HCT116 (cell line): ENCODE results near the gene FSD1L. TPM values are rescaled to one million over a fixed set of nuclear protein-coding genes. Genes with fewer than 3 reads are reported as not detected.

Source experiments
- ATAC-seq: fragments of 200-7000 bp; cut with Tn5 transposase; 2 replicates; pipeline ENCODE4 v1.9.1; 2020; ENCODE audit warnings: mild to moderate bottlenecking, moderate library complexity
- BruUV-seq: library from RNA; stranded (reverse); fragments of 400-500 nt; replicated peaks from 2 replicates; lab custom pipeline; 2021; lab: Mats Ljungman, UMichigan
- CTCF ChIA-PET: fragments of 300-600 bp; sonication (Branson Sonifier 250); formaldehyde crosslinking; loops from one replicate; lab custom pipeline; 2021; ENCODE audit warnings: antibody characterized with exemption; lab: Charles Lee
- POLR2A ChIA-PET: fragments of 300-600, 350-600 bp; sonication (Branson Sonifier 250); formaldehyde crosslinking; loops from one replicate; lab custom pipeline; 2021; ENCODE audit warnings: antibody characterized with exemption; lab: Charles Lee
- RAD21 ChIA-PET, 2 experiments: fragments of 300-600 bp; sonication (Branson Sonifier 250); formaldehyde crosslinking; loops; one replicate each; lab custom pipeline; 2023; ENCODE audit warnings: low total read pairs in 2 of 2; ENCODE audit not compliant: uncharacterized antibody in 2 of 2, unreplicated experiment in 2 of 2, low non-redundant PET in 1 of 2; lab: Charles Lee
- DNase-seq: peaks from one replicate; pipeline ENCODE4 v3.0.0-alpha.2; 2010; ENCODE audit warnings: low read depth, low spot score
- H2AFZ ChIP-seq: fragments of 200-600 bp; shearing (Covaris generic), sonication (generic); 2 replicates; pipeline ENCODE4 v1.6.1; 2017; ENCODE audit warnings: low read depth, mixed run types, mixed read lengths, antibody characterized with exemption, low read length; ENCODE audit not compliant: poor library complexity, severe bottlenecking
- H3K27ac ChIP-seq: 2 replicates; pipeline ENCODE4 v1.5.1; 2012; ENCODE audit warnings: low read depth, low read length
- H3K27me3 ChIP-seq: fragments of 200-600 bp; sonication (generic); 2 replicates; pipeline ENCODE4 v1.6.1; 2016; ENCODE audit warnings: mixed run types, low read length, mixed read lengths; ENCODE audit not compliant: insufficient read depth
- H3K36me3 ChIP-seq, 2 experiments: fragments of 200-500 bp in 1 of 2; fragments of 200-600 bp in 1 of 2; sonication (Bioruptor generic) in 1 of 2; sonication (generic) in 1 of 2; 2 replicates each; pipeline versions ENCODE4 v1.5.1 to v1.6.1; 2014 to 2016; ENCODE audit warnings: low read length in 2 of 2, inconsistent platforms in 1 of 2, mixed read lengths in 1 of 2, mixed run types in 1 of 2; ENCODE audit not compliant: insufficient read depth in 2 of 2, control insufficient read depth in 1 of 2
- H3K4me1 ChIP-seq, 2 experiments: fragments of 200-600 bp in 1 of 2; sonication (generic) in 1 of 2; 2 replicates each; pipeline versions ENCODE4 v1.5.1 to v1.6.1; 2012 to 2017; ENCODE audit warnings: low read length in 2 of 2, inconsistent platforms in 1 of 2, mild to moderate bottlenecking in 1 of 2, mixed read lengths in 1 of 2, mixed run types in 1 of 2, moderate library complexity in 1 of 2; ENCODE audit not compliant: insufficient read depth in 2 of 2, control insufficient read depth in 1 of 2
- H3K4me2 ChIP-seq: fragments of 200-600 bp; sonication (generic); 2 replicates; pipeline ENCODE4 v1.6.1; 2017; ENCODE audit warnings: mixed run types, low read length, mixed read lengths
- H3K4me3 ChIP-seq, 2 experiments: fragments of 200-600 bp in 1 of 2; sonication (generic) in 1 of 2; replicated peaks in 1 of 2; 2 replicates each; pipeline ENCODE4 v1.5.1; 2011 to 2016; ENCODE audit warnings: low read length in 2 of 2, control low read depth in 1 of 2, low read depth in 1 of 2, mild to moderate bottlenecking in 1 of 2, mixed read lengths in 1 of 2, mixed run types in 1 of 2
- H3K79me2 ChIP-seq: fragments of 200-600 bp; sonication (generic); 2 replicates; pipeline ENCODE4 v1.6.1; 2017; ENCODE audit warnings: mild to moderate bottlenecking, mixed run types, low read length, moderate library complexity, mixed read lengths; ENCODE audit not compliant: insufficient read depth
- H3K9ac ChIP-seq: fragments of 200-600 bp; sonication (generic); 2 replicates; pipeline ENCODE4 v1.6.1; 2016; ENCODE audit warnings: low read length, mixed read lengths
- H3K9me2 ChIP-seq: fragments of 200-600 bp; sonication (generic), shearing (Covaris generic); 2 replicates; pipeline ENCODE4 v1.6.1; 2017; ENCODE audit warnings: mixed run types, mild to moderate bottlenecking, moderate library complexity; ENCODE audit not compliant: insufficient read depth
- H3K9me3 ChIP-seq, 2 experiments: fragments of 200-500 bp in 1 of 2; fragments of 200-600 bp in 1 of 2; sonication (Bioruptor generic) in 1 of 2; sonication (generic) in 1 of 2; 2 replicates each; pipeline ENCODE4 v1.6.1; 2014 to 2017; ENCODE audit warnings: low read length in 2 of 2, mixed read lengths in 2 of 2, inconsistent platforms in 1 of 2, low read depth in 1 of 2, mild to moderate bottlenecking in 1 of 2, mixed run types in 1 of 2, moderate library complexity in 1 of 2; ENCODE audit not compliant: control insufficient read depth in 1 of 2, insufficient read depth in 1 of 2
- H4K20me1 ChIP-seq: fragments of 200-600 bp; sonication (generic), shearing (Covaris generic); 2 replicates; pipeline ENCODE4 v1.6.1; 2017; ENCODE audit warnings: mixed run types, mild to moderate bottlenecking, moderate library complexity; ENCODE audit not compliant: insufficient read depth
- ATF3 ChIP-seq: IDR thresholded peaks from 2 replicates; pipeline ENCODE4 v1.6.1; 2012
- CBX3 ChIP-seq: IDR thresholded peaks from 2 replicates; pipeline ENCODE4 v1.6.1; 2012; ENCODE audit warnings: low read depth
- CEBPB ChIP-seq: IDR thresholded peaks from 2 replicates; pipeline ENCODE4 v1.6.1; 2012; ENCODE audit warnings: low read depth
- CTCF ChIP-seq, 3 experiments: fragments of 200-600 bp in 1 of 3; sonication (generic) in 1 of 3; IDR thresholded peaks in 2 of 3; conservative IDR thresholded peaks in 1 of 3; 2 replicates each; pipeline ENCODE4 v1.5.1; 2012 to 2017; ENCODE audit warnings: low read depth in 2 of 3, low read length in 2 of 3, antibody characterized with exemption in 1 of 3, borderline replicate concordance in 1 of 3, control low read depth in 1 of 3, mild to moderate bottlenecking in 1 of 3, mixed read lengths in 1 of 3, mixed run types in 1 of 3, moderate library complexity in 1 of 3; ENCODE audit not compliant: insufficient read depth in 1 of 3
- EGR1 ChIP-seq: IDR thresholded peaks from 2 replicates; pipeline ENCODE4 v1.6.1; 2012; ENCODE audit warnings: low read depth
- ELF1 ChIP-seq: IDR thresholded peaks from 2 replicates; pipeline ENCODE4 v1.6.1; 2012; ENCODE audit warnings: low read depth, borderline replicate concordance
- EZH2 ChIP-seq: fragments of 200-600 bp; sonication (generic); IDR thresholded peaks from 2 replicates; pipeline ENCODE4 v1.6.1; 2017; ENCODE audit warnings: antibody characterized with exemption, mixed run types
- FOSL1 ChIP-seq: IDR thresholded peaks from 2 replicates; pipeline ENCODE4 v1.6.1; 2012; ENCODE audit warnings: low read depth
- MAX ChIP-seq: IDR thresholded peaks from 2 replicates; pipeline ENCODE4 v1.6.1; 2012
- POLR2A ChIP-seq: IDR thresholded peaks from 2 replicates; pipeline ENCODE4 v1.7.0; 2011; ENCODE audit warnings: borderline replicate concordance; ENCODE audit not compliant: insufficient read depth, insufficient read length; ENCODE audit errors: extremely low read depth
- POLR2AphosphoS5 ChIP-seq: IDR thresholded peaks from 2 replicates; pipeline ENCODE4 v1.6.1; 2011; ENCODE audit warnings: mild to moderate bottlenecking, low read depth, low read length, moderate library complexity
- RAD21 ChIP-seq: IDR thresholded peaks from 2 replicates; pipeline ENCODE4 v1.6.1; 2012; ENCODE audit warnings: low read depth, mild to moderate bottlenecking
- REST ChIP-seq: IDR thresholded peaks from 2 replicates; pipeline ENCODE4 v1.6.1; 2012; ENCODE audit warnings: low read depth
- SIN3A ChIP-seq: IDR thresholded peaks from 2 replicates; pipeline ENCODE4 v1.6.1; 2012; ENCODE audit warnings: low read depth
- SP1 ChIP-seq: IDR thresholded peaks from 2 replicates; pipeline ENCODE4 v1.6.1; 2012; ENCODE audit warnings: low read depth
- SRF ChIP-seq: IDR thresholded peaks from 2 replicates; pipeline ENCODE4 v1.6.1; 2012; ENCODE audit warnings: low read depth
- TCF7L2 ChIP-seq: IDR thresholded peaks from 2 replicates; pipeline ENCODE4 v1.7.0; 2011; ENCODE audit warnings: borderline replicate concordance, inconsistent platforms; ENCODE audit not compliant: insufficient read depth, insufficient read length; ENCODE audit errors: extremely low read depth
- YY1 ChIP-seq: IDR thresholded peaks from 2 replicates; pipeline ENCODE4 v1.6.1; 2011; ENCODE audit warnings: low read length, low read depth, moderate library complexity, mild to moderate bottlenecking; ENCODE audit not compliant: insufficient replicate concordance; ENCODE audit errors: extremely low read depth
- ZBTB33 ChIP-seq: IDR thresholded peaks from 2 replicates; pipeline ENCODE4 v1.6.1; 2011; ENCODE audit warnings: mild to moderate bottlenecking, low read length, moderate library complexity; ENCODE audit not compliant: insufficient replicate concordance; ENCODE audit errors: extremely low read depth
- ZFX ChIP-seq: fragments of 450-650 bp; IDR thresholded peaks from 2 replicates; pipeline ENCODE4 v1.6.1; 2017
- intact Hi-C: fragments of 100-400 bp; cut with micrococcal nuclease; formaldehyde crosslinking; loops from 2 replicates; pipeline ENCODE4 v1.10.0; 2022
- total RNA-seq: library from RNA; stranded (reverse); gene quantifications from one replicate; pipeline ENCODE4 v1.2.1, GENCODE V29; 2021; ENCODE audit not compliant: unreplicated experiment

FSD1L gene
- total RNA-seq, 1 experiment from 2014 or later = 5.5 TPM

GRCh38 chr9:105432247-105432842 lies 15.5 kb upstream of the FSD1L start:
- Histone ChIP-seq H3K4me1 (no peaks in the 10 kb centered on the region), H3K36me3 (no peaks in the 10 kb centered on the region), H3K79me2 (no peaks in the 10 kb centered on the region), H3K27me3 (no peaks in the 10 kb centered on the region), H3K4me3 (no peak overlapping the region)
- TF ChIP-seq CEBPB = no peak
- no peak for TF ChIP-seq RAD21
- no peak for TF ChIP-seq ZBTB33
- no peak for TF ChIP-seq MAX
- TF ChIP-seq SP1 = no peak
- no peak for TF ChIP-seq POLR2A
- no peak for TF ChIP-seq TCF7L2
- no peak for TF ChIP-seq ZFX
- TF ChIP-seq CTCF (IDR thresholded peaks at IDR 0.05 in 2 of 3, conservative IDR thresholded peaks at IDR 0.05 in 1 of 3; ENCODE audit: borderline replicate concordance in 1 of 3, insufficient read depth in 1 of 3, low read depth in 2 of 3, low read length in 2 of 3) = no peak
- no peak for TF ChIP-seq SIN3A
- TF ChIP-seq EZH2 = no peak
- TF ChIP-seq ELF1 = no peak
- no peak for TF ChIP-seq FOSL1
- TF ChIP-seq ATF3 = no peak
- TF ChIP-seq YY1 = no peak
- no peak for TF ChIP-seq CBX3
- no peak for TF ChIP-seq EGR1
- TF ChIP-seq POLR2AphosphoS5 = no peak
- no peak for TF ChIP-seq SRF
- no peak for TF ChIP-seq REST
- TF ChIP-seq, all 23 proteins: peak for 0
- Histone ChIP-seq H3K27ac (no peak overlapping the region), H3K9me2 (no peaks in the 10 kb centered on the region), H4K20me1 (no peaks in the 10 kb centered on the region), H2AFZ (no peak overlapping the region), H3K9ac (no peak overlapping the region), H3K4me2 (no peak overlapping the region), H3K9me3 (no peaks in the 10 kb centered on the region)
- DNase-seq (no peak), ATAC-seq (no peak)
- ChIA-PET POLR2A (no interaction called here), RAD21 (no interaction called here), CTCF (no interaction called here)
- intact Hi-C loops = no loop called here
- no TSS peak for BruUV-seq
